ENCODE measurements around the gene ABCC1. TPM values are rescaled to one million over a fixed set of nuclear protein-coding genes. Genes with fewer than 3 reads are reported as not detected.
A peak's percentile ranks its signal among the peaks of the same experiment; 100 is the strongest.
"Not testable (repeated sequence)": the region's sequence is repeated elsewhere in the genome, so short reads cannot be mapped to it uniquely, and the experiment has no call there.

Gene ABCC1
- total and polyA plus RNA-seq, 4 donors, result 2.9 to 61.9 (median 43.6) TPM

DNA sequence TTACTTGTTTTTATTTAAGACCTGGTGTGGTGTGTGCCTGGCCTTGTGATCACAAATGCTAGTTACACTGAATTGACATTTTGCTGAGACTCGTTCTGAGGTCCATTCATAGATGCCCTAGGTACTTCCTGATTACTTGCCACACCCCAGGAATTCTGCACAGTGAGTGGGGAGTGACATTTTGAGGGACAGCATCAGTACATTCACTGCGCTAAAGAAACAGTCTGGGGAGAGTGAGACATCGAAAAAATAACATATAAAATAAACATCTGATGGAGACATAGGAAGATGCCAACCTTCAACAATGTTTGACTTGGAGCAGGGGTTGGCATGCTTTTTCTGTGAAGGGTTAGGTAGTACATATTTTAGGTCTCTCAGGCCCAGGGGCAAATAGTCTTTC is 30.4 kb downstream of the ABCC1 start:
- Histone ChIP-seq H3K9me3 (ENCODE audit: control insufficient read depth, low read length) (no peaks in the 10 kb centered on the region), H3K27ac (ENCODE audit: low read depth in 1 of 2, low read length in 2 of 2) (peak overlapping the region in 1 of 2 donors; percentile 64), H3K4me3 (ENCODE audit: low read length in 2 of 2) (no peak overlapping the region), H3K36me3 (ENCODE audit: control insufficient read depth in 1 of 2, insufficient read depth in 2 of 2, low read length in 1 of 2) (no peaks in the 10 kb centered on the region), H3K27me3 (ENCODE audit: control insufficient read depth in 1 of 2, insufficient read depth in 2 of 2, low read length in 1 of 2) (no peaks in the 10 kb centered on the region), H3K4me1 (ENCODE audit: control insufficient read depth in 1 of 2, insufficient read depth in 2 of 2, low read length in 2 of 2) (peaks cover 9 to 17% of the 10 kb centered on the region in 2 donors)
- ATAC-seq (ENCODE audit: low FRiP score) (no peak), DNase-seq (no peak)
- intact Hi-C loops (cut with DNase I), result no loop called here
- 3 to 9% methylated on average over 3 of the region's 3 CpGs for WGBS, 2 donors

- ATAC-seq (ENCODE audit: low FRiP score), result no peak
- Histone ChIP-seq H3K4me1 (ENCODE audit: control insufficient read depth in 1 of 2, insufficient read depth in 2 of 2, low read length in 2 of 2) (peaks cover 5 to 14% of the 10 kb centered on the region in 2 donors), H3K36me3 (ENCODE audit: control insufficient read depth in 1 of 2, insufficient read depth in 2 of 2, low read length in 1 of 2) (no peaks in the 10 kb centered on the region), H3K27ac (ENCODE audit: low read depth in 1 of 2, low read length in 2 of 2) (peak overlapping the region; percentile 64 to 75), H3K27me3 (ENCODE audit: control insufficient read depth in 1 of 2, insufficient read depth in 2 of 2, low read length in 1 of 2) (no peaks in the 10 kb centered on the region), H3K4me3 (ENCODE audit: low read length in 2 of 2) (no peak overlapping the region), H3K9me3 (ENCODE audit: control insufficient read depth, low read length) (no peaks in the 10 kb centered on the region)
- no peak for DNase-seq
- 37 to 51% methylated on average over 3 of the region's 3 CpGs for WGBS, 2 donors
- intact Hi-C loops (cut with DNase I), result no loop called here
Measured at GRCh38 chr16:15980329-15980728, 30.9 kb downstream of the ABCC1 start.

DNA sequence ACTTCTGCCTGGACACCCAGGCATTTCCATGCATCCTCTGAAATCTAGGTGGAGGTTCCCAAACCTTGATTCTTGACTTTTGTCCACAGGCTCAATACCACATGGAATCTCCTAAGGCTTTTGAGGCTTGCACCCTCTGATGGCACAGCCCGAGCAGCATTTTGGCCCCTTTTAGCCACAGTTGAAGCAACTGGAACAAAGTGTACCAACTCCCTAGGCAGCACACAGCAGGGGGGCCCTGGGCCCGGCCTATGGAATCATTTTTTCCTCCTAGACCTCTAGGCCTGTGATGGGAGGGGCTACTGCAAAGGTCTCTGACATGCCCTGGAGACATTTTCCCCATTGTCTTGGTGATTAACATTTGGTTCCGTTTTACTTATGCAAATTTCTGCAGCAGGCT is 32.0 kb downstream of the ABCC1 start:
- Histone ChIP-seq H3K27ac (ENCODE audit: low read depth in 1 of 2, low read length in 2 of 2) (no peak overlapping the region), H3K9me3 (ENCODE audit: control insufficient read depth, low read length) (no peaks in the 10 kb centered on the region), H3K4me3 (ENCODE audit: low read length in 2 of 2) (no peak overlapping the region), H3K4me1 (ENCODE audit: control insufficient read depth in 1 of 2, insufficient read depth in 2 of 2, low read length in 2 of 2) (peaks cover 5 to 9% of the 10 kb centered on the region in 2 donors), H3K36me3 (ENCODE audit: control insufficient read depth in 1 of 2, insufficient read depth in 2 of 2, low read length in 1 of 2) (no peaks in the 10 kb centered on the region), H3K27me3 (ENCODE audit: control insufficient read depth in 1 of 2, insufficient read depth in 2 of 2, low read length in 1 of 2) (no peaks in the 10 kb centered on the region)
- 50 to 57% methylated on average over 3 of the region's 3 CpGs for WGBS, 2 donors
- ATAC-seq (ENCODE audit: low FRiP score) (no peak), DNase-seq (no peak)
- intact Hi-C loops (cut with DNase I), result no loop called here

DNA sequence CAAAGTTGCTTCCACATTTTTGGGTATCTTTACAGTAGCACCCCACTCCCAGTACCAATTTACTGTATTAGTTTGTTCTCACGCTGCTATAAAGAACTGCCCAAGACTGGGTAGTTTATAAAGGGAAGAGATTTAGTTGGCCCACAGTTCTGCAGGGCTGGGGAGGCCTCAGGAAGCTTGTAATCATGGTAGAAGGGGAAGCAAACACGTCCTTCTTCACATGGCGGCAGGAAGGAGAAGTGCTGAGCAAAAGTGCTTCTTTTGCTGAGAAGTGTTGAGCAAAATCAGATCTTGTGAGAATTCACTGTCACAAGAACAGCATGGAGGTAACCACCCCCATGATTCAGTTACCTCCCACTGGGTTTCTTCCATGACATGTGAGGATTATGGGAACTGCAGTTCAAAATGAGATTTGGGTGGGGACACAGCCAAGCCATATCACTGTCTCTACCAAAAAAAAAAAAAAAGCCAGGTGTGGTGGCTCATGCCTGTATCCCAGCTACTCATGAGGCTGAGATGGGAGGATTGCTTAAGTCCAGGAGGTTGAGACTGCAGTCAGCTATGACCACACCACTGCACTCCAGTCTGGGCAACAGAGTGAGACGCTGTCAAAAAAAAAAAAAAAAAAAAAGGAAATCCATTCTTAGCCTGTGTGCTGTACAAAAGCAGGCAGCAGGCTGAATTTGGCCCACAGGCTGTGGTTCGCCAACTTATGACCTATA is 32.9 kb downstream of the ABCC1 start:
- H3K27ac ChIP-seq (ENCODE audit: low read depth in 1 of 2, low read length in 2 of 2); intact Hi-C loops (cut with DNase I); H3K9me3 ChIP-seq (ENCODE audit: control insufficient read depth, low read length); DNase-seq; ATAC-seq (ENCODE audit: low FRiP score); H3K27me3 ChIP-seq (ENCODE audit: control insufficient read depth in 1 of 2, insufficient read depth in 2 of 2, low read length in 1 of 2); H3K36me3 ChIP-seq (ENCODE audit: control insufficient read depth in 1 of 2, insufficient read depth in 2 of 2, low read length in 1 of 2); H3K4me1 ChIP-seq (ENCODE audit: control insufficient read depth in 1 of 2, insufficient read depth in 2 of 2, low read length in 2 of 2); H3K4me3 ChIP-seq (ENCODE audit: low read length in 2 of 2): not testable (repeated sequence)
- 70 to 72% methylated on average over 5 of the region's 5 CpGs for WGBS, 2 donors

GRCh38 chr16:15983898-15984297 is 34.5 kb downstream of the ABCC1 start:
- intact Hi-C loops (cut with DNase I), result no loop called here
- H3K36me3 ChIP-seq (ENCODE audit: control insufficient read depth in 1 of 2, insufficient read depth in 2 of 2, low read length in 1 of 2), result no peaks in the 10 kb centered on the region
- DNase-seq, result no peak
- WGBS, 2 donors, result 2 to 8% methylated on average over 5 of the region's 5 CpGs
- peaks cover 0 to 5% of the 10 kb centered on the region in 2 donors for H3K4me1 ChIP-seq (ENCODE audit: control insufficient read depth in 1 of 2, insufficient read depth in 2 of 2, low read length in 2 of 2)
- H3K27me3 ChIP-seq (ENCODE audit: control insufficient read depth in 1 of 2, insufficient read depth in 2 of 2, low read length in 1 of 2), result no peaks in the 10 kb centered on the region
- H3K9me3 ChIP-seq (ENCODE audit: control insufficient read depth, low read length), result no peaks in the 10 kb centered on the region
- peak; percentile 70 for ATAC-seq (ENCODE audit: low FRiP score)
- peak overlapping the region in 1 of 2 donors; percentile 42 for H3K27ac ChIP-seq (ENCODE audit: low read depth in 1 of 2, low read length in 2 of 2)
- no peak overlapping the region for H3K4me3 ChIP-seq (ENCODE audit: low read length in 2 of 2)

DNA sequence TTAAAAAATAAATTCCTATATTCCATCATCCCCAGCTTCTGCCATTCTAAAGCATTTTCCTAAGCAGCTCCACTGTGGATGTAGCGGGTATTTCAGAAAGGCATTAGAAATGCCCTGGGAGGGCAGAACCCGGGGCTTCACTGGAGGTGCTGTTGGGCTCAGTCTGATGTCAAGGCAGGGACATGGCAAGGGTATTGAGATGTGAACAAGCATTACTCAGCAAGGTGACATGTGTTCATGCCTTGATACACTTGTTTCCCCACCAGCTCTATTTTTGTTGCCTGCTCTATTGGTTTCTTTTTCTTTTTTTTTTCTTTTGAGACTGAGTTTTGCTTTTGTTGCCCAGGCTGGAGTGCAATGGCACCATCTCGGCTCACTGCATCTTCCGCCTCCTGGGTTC is 35.7 kb downstream of the ABCC1 start:
- ATAC-seq (ENCODE audit: low FRiP score), result no peak

GRCh38 chr16:15986261-15986660 is 36.8 kb downstream of the ABCC1 start:
- ATAC-seq (ENCODE audit: low FRiP score) (no peak), DNase-seq (no peak)
- H3K9me3 ChIP-seq (ENCODE audit: control insufficient read depth, low read length), result no peaks in the 10 kb centered on the region
- peaks cover 0 to 5% of the 10 kb centered on the region in 2 donors for H3K4me1 ChIP-seq (ENCODE audit: control insufficient read depth in 1 of 2, insufficient read depth in 2 of 2, low read length in 2 of 2)
- no peak overlapping the region for H3K27ac ChIP-seq (ENCODE audit: low read depth in 1 of 2, low read length in 2 of 2)
- no peaks in the 10 kb centered on the region for H3K36me3 ChIP-seq (ENCODE audit: control insufficient read depth in 1 of 2, insufficient read depth in 2 of 2, low read length in 1 of 2)
- intact Hi-C loops (cut with DNase I), result loop anchor here in 1 of 2 donors (5.0 kb wide), 1 partner anchor 34 kb away; no protein-coding TSS in a partner anchor
- 92 to 94% methylated on average over 9 of the region's 9 CpGs for WGBS, 2 donors
- no peak overlapping the region for H3K4me3 ChIP-seq (ENCODE audit: low read length in 2 of 2)
- H3K27me3 ChIP-seq (ENCODE audit: control insufficient read depth in 1 of 2, insufficient read depth in 2 of 2, low read length in 1 of 2), result no peaks in the 10 kb centered on the region

More for the DNA sequence above, 35.7 kb downstream of the ABCC1 start:
- Histone ChIP-seq H3K27me3 (ENCODE audit: control insufficient read depth in 1 of 2, insufficient read depth in 2 of 2, low read length in 1 of 2) (no peaks in the 10 kb centered on the region), H3K4me1 (ENCODE audit: control insufficient read depth in 1 of 2, insufficient read depth in 2 of 2, low read length in 2 of 2) (peaks cover 0 to 5% of the 10 kb centered on the region in 2 donors), H3K4me3 (ENCODE audit: low read length in 2 of 2) (no peak overlapping the region), H3K27ac (ENCODE audit: low read depth in 1 of 2, low read length in 2 of 2) (no peak overlapping the region), H3K9me3 (ENCODE audit: control insufficient read depth, low read length) (no peaks in the 10 kb centered on the region), H3K36me3 (ENCODE audit: control insufficient read depth in 1 of 2, insufficient read depth in 2 of 2, low read length in 1 of 2) (no peaks in the 10 kb centered on the region)
- DNase-seq, result no peak
- intact Hi-C loops (cut with DNase I), result loop anchor here in 1 of 2 donors (5.0 kb wide), 1 partner anchor 33 kb away; no protein-coding TSS in a partner anchor
- 69 to 73% methylated on average over 4 of the region's 4 CpGs for WGBS, 2 donors

DNA sequence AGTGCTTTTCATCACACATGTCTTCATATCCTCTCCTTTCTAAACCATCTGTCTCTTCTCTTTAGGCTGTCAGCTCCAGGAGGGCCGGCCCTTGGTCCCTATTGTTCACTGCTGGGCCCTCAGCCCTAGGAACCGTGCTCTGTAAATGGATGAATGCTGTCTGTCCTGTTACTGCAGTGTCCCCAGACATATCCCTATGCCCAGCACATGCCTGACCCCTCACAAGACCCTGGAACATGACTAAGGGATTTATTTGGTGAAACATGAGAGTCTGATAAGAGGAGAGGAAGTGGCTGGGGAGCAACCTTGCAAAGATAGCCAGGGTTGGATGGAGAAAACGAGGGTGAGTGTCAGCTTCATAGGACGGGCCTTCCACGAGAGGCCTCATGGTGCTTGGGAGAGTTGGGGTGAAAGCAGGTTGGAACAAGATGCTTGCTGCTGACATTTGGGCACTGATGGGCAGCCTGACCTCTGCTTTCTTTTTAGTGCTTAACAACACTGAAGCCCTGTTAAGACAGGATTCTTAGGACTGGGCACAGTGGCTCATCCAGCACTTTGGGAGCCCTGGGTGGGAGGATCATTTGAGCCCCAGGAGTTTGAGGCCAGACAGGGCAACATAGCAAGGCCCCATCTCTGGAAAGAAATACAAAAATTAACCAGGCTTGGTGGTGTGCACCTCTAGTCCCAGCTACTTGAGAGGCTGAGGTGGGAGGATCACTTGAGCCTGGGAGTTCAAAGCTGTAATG is 39.0 kb downstream of the ABCC1 start:
- intact Hi-C loops (cut with DNase I), result loop anchor here in 1 of 2 donors (5.0 kb wide), 1 partner anchor 36 kb away; no protein-coding TSS in a partner anchor
- Histone ChIP-seq H3K27ac (ENCODE audit: low read depth in 1 of 2, low read length in 2 of 2) (peak overlapping the region; percentile 47 to 90), H3K9me3 (ENCODE audit: control insufficient read depth, low read length) (no peaks in the 10 kb centered on the region), H3K27me3 (ENCODE audit: control insufficient read depth in 1 of 2, insufficient read depth in 2 of 2, low read length in 1 of 2) (no peaks in the 10 kb centered on the region), H3K4me3 (ENCODE audit: low read length in 2 of 2) (no peak overlapping the region), H3K4me1 (ENCODE audit: control insufficient read depth in 1 of 2, insufficient read depth in 2 of 2, low read length in 2 of 2) (peaks cover 0 to 3% of the 10 kb centered on the region in 2 donors), H3K36me3 (ENCODE audit: control insufficient read depth in 1 of 2, insufficient read depth in 2 of 2, low read length in 1 of 2) (no peaks in the 10 kb centered on the region)
- DNase-seq (no peak), ATAC-seq (ENCODE audit: low FRiP score) (no peak)
- 40 to 45% methylated on average over 5 of the region's 5 CpGs for WGBS, 2 donors

Data from aorta (tissue), 5 donors.